Progenitor cell of endocrine pancreas (in vitro differentiated cells): ENCODE data around the gene TNS2. TPM values are rescaled to one million over a fixed set of nuclear protein-coding genes. Genes with fewer than 3 reads are reported as not detected.

ENCODE experiments used
- DNase-seq: peaks from one replicate; pipeline ENCODE4 v3.0.0; 2021; ENCODE audit warnings: low spot score; ENCODE audit not compliant: unreplicated experiment
- H3K27ac Mint-ChIP-seq: 2 replicates; pipeline ENCODE4 v1.8.0; 2021; ENCODE audit warnings: mild to moderate bottlenecking, moderate library complexity, mixed read lengths
- H3K27me3 Mint-ChIP-seq: 2 replicates; pipeline ENCODE4 v1.8.0; 2021; ENCODE audit warnings: mixed read lengths
- H3K36me3 Mint-ChIP-seq: 2 replicates; pipeline ENCODE4 v1.8.0; 2022; ENCODE audit warnings: mixed read lengths; ENCODE audit not compliant: insufficient read depth
- H3K4me1 Mint-ChIP-seq: 2 replicates; pipeline ENCODE4 v1.8.0; 2021; ENCODE audit warnings: low read depth, mixed read lengths
- H3K4me3 Mint-ChIP-seq: 2 replicates; pipeline ENCODE4 v1.8.0; 2021; ENCODE audit warnings: low read depth, mild to moderate bottlenecking, moderate library complexity, mixed read lengths
- H3K9me3 Mint-ChIP-seq: 2 replicates; pipeline ENCODE4 v1.8.0; 2021; ENCODE audit warnings: low read depth, mixed read lengths
- total RNA-seq: library from RNA; stranded (reverse); gene quantifications from 2 replicates; pipeline ENCODE4 v1.2.1, GENCODE V29; 2021
- TF ChIP-seq, protein P1 (sequence below): fragments of 200-600 bp; sonication (generic); IDR thresholded peaks from one replicate; pipeline ENCODE4 v1.5.0; 2021; ENCODE audit warnings: antibody characterized with exemption, mild to moderate bottlenecking; ENCODE audit not compliant: unreplicated experiment

TNS2 gene
- total RNA-seq, 1 donor from 2014 or later, result 7.3 TPM

- DNase-seq, result no peak
- Mint-ChIP-seq H3K27me3 (peaks cover 6% of the 10 kb centered on the region), H3K4me3 (no peak overlapping the region), H3K9me3 (no peaks in the 10 kb centered on the region), H3K4me1 (peaks cover 6% of the 10 kb centered on the region), H3K27ac (no peak overlapping the region), H3K36me3 (no peaks in the 10 kb centered on the region)
- TF ChIP-seq, protein P1, sequence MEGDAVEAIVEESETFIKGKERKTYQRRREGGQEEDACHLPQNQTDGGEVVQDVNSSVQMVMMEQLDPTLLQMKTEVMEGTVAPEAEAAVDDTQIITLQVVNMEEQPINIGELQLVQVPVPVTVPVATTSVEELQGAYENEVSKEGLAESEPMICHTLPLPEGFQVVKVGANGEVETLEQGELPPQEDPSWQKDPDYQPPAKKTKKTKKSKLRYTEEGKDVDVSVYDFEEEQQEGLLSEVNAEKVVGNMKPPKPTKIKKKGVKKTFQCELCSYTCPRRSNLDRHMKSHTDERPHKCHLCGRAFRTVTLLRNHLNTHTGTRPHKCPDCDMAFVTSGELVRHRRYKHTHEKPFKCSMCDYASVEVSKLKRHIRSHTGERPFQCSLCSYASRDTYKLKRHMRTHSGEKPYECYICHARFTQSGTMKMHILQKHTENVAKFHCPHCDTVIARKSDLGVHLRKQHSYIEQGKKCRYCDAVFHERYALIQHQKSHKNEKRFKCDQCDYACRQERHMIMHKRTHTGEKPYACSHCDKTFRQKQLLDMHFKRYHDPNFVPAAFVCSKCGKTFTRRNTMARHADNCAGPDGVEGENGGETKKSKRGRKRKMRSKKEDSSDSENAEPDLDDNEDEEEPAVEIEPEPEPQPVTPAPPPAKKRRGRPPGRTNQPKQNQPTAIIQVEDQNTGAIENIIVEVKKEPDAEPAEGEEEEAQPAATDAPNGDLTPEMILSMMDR, result no peak
These were observed 8.1 kb downstream of the TNS2 start for GRCh38 chr12:53057816-53058500.

DNA sequence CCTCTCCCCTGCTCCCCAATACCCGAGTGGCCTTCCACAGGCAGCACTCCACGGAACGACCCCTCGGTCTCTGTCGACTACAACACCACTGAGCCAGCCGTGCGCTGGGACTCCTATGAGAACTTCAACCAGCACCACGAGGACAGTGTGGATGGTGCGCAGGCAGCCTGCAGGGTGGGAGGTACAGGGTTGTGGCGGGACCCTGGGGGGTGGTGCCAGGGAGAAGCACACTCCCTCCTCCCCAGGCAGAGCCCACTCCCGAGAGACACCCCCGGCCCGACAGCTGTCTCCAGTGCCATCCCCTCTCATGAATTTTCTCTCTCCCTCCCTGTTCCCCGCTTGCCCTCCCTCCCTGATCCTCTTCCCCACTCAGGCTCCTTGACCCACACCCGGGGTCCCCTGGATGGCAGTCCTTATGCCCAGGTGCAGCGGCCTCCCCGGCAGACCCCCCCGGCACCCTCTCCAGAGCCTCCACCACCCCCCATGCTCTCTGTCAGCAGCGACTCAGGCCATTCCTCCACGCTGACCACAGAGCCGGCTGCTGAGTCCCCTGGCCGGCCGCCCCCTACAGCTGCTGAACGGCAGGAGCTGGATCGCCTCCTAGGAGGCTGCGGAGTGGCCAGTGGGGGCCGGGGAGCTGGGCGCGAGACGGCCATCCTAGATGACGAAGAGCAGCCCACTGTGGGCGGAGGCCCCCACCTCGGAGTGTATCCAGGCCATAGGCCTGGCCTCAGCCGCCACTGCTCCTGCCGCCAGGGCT is 9.0 kb downstream of the TNS2 start:
- Mint-ChIP-seq H3K36me3 (peaks cover under 1% of the 10 kb centered on the region), H3K27ac (no peak overlapping the region), H3K4me3 (no peak overlapping the region), H3K9me3 (no peaks in the 10 kb centered on the region), H3K27me3 (peaks cover 6% of the 10 kb centered on the region), H3K4me1 (peaks cover 3% of the 10 kb centered on the region)
- no peak for DNase-seq
- TF ChIP-seq, protein P1, result no peak

DNA sequence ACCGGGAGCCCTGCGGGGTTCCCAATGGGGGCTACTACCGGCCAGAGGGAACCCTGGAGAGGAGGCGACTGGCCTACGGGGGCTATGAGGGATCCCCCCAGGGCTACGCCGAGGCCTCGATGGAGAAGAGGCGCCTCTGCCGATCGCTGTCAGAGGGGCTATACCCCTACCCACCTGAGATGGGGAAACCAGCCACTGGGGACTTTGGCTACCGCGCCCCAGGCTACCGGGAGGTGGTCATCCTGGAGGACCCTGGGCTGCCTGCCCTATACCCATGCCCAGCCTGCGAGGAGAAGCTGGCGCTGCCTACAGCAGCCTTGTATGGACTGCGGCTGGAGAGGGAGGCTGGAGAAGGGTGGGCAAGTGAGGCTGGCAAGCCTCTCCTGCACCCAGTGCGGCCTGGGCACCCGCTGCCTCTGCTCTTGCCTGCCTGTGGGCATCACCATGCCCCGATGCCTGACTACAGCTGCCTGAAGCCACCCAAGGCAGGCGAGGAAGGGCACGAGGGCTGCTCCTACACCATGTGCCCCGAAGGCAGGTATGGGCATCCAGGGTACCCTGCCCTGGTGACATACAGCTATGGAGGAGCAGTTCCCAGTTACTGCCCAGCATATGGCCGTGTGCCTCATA is 9.7 kb downstream of the TNS2 start:
- H3K9me3 Mint-ChIP-seq, result no peaks in the 10 kb centered on the region
- H3K27ac Mint-ChIP-seq, result no peak overlapping the region
- peaks cover 1% of the 10 kb centered on the region for H3K4me1 Mint-ChIP-seq
- DNase-seq, result no peak
- H3K4me3 Mint-ChIP-seq, result no peak overlapping the region
- H3K27me3 Mint-ChIP-seq, result peaks cover 6% of the 10 kb centered on the region
- peaks cover 4% of the 10 kb centered on the region for H3K36me3 Mint-ChIP-seq
- TF ChIP-seq, protein P1, result no peak

DNA sequence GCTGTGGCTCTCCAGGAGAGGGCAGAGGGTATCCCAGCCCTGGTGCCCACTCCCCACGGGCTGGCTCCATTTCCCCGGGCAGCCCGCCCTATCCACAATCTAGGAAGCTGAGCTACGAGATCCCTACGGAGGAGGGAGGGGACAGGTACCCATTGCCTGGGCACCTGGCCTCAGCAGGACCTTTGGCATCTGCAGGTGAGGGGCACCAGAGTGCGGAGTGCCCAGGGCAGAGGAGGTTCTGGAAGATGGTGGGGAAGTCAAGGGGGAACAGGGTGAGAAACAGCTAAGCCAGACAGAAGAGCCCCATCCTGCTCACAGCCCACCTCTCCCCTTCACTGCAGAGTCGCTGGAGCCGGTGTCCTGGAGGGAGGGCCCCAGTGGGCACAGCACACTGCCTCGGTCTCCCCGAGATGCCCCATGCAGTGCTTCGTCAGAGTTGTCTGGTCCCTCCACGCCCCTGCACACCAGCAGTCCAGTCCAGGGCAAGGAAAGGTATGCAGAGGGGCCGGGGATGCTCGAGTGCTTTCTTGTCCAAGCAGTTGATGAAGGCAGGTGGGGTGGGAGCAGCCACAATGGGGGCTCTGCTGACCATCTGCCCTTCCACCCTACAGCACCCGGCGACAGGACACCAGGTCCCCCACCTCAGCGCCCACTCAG is 10.3 kb downstream of the TNS2 start:
- Mint-ChIP-seq H3K27me3 (peaks cover 6% of the 10 kb centered on the region), H3K36me3 (peaks cover 6% of the 10 kb centered on the region), H3K27ac (no peak overlapping the region), H3K4me1 (peaks cover 1% of the 10 kb centered on the region), H3K9me3 (no peaks in the 10 kb centered on the region), H3K4me3 (no peak overlapping the region)
- no peak for DNase-seq
- TF ChIP-seq, protein P1, result no peak

DNA sequence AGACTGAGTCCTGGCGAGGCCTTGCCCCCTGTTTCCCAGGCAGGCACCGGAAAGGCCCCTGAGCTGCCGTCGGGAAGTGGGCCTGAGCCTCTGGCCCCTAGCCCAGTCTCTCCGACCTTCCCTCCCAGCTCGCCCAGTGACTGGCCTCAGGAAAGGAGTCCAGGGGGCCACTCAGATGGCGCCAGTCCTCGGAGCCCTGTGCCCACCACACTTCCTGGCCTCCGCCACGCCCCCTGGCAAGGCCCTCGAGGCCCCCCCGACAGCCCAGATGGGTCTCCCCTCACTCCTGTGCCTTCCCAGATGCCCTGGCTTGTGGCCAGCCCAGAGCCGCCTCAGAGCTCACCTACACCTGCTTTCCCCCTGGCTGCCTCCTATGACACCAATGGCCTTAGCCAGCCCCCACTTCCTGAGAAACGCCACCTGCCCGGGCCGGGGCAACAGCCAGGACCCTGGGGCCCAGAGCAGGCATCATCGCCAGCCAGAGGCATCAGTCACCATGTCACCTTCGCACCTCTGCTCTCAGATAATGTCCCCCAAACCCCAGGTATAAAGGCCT is 10.9 kb downstream of the TNS2 start:
- TF ChIP-seq, protein P1, result no peak
- peaks cover 7% of the 10 kb centered on the region for H3K36me3 Mint-ChIP-seq
- H3K4me1 Mint-ChIP-seq, result peaks cover 1% of the 10 kb centered on the region
- peaks cover 6% of the 10 kb centered on the region for H3K27me3 Mint-ChIP-seq
- no peaks in the 10 kb centered on the region for H3K9me3 Mint-ChIP-seq
- no peak overlapping the region for H3K4me3 Mint-ChIP-seq
- DNase-seq, result no peak
- no peak overlapping the region for H3K27ac Mint-ChIP-seq
